ENCODE measurements around the gene TSHZ2.

TSHZ2 gene

DNA sequence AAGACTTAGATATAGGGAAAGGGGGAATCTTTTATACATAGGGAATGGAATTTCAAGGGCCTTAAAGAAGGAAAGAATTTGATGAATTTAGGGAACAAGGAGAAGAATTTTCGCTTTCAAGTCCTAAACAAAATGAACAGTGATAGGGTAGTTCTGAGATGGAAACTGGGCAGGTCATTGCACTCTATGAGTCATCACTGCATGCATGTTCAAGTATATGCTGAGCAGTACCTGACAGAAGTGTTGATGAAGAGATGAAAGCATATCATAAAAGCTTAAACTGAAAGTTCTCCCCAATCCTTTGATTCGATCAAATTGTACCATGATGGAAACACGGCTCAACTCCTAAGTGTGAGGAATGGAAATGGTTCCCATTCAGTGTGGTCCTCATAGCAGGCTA, 271.0 kb downstream of the TSHZ2 start:
- DNase-seq (ENCODE audit: low read depth in 2 of 2): no peak

DNA sequence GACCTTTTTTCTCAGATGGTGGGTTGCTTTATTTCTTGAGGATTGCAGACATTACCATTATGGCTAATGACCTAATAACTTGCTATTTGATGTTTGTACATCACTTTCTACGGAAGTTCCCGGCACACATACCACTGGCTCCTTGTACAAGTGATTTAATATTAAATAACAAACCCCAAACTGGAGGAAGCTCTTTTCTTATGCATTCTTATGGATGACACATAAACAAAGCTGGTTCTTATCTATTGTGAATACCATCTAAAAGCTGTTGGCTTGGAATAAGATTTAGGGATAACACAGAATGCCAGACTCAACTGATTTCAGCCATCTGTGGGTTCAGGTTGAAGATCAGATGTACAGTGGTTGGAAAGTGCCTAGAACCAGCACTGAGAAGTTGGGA, 272.6 kb downstream of the TSHZ2 start:
- DNase-seq (ENCODE audit: low read depth in 2 of 2): no peak

DNA sequence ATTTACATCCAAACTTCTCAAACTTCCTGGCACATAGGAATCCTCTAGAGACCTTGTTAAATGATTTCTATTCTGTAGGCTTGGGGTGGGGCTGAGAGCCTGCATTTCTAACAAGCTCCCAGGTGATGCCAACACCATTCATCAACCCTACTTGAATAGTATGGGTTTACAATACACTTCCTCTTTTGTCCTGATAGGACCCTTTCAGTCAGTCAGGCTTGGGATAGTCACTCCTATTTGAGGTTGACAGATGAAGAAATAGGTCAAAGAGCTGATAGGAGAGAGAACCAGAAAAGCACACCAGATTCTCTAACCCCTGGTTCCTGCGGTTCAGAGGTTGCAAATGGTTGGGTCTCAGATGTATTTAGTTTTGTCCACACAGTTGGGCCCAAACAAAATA, 273.4 kb downstream of the TSHZ2 start:
- no peak for DNase-seq (ENCODE audit: low read depth in 2 of 2)

DNA sequence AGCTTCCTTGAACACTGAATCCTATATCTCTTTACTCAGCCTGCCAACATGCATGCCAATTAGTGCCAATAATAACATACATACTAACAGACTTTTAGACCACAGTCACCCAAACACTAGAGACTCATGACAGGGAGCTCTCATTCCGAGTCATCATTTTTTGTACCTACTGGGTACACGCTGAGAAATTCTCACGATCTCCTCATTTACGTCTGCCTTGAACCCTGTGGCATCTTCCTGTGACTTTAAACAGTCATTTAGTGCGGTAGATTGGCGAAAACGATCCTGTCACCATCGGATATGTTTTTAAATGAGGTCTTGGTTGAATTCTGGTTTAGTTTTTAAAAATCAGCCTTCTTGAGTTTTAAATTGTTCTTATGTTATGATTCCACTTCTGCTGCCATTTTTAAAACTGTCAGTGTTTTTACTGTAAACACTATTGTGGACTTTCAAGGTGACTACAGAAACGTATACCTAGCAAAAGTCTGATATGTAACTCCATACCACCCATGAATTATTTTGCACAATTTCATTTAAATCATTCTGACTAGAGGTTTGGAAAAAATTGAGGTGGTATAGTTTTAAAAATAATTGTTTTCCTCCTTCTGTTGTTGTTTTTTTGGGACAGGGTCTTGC, 275.4 kb downstream of the TSHZ2 start:
- no peak for DNase-seq (ENCODE audit: low read depth in 2 of 2)

DNA sequence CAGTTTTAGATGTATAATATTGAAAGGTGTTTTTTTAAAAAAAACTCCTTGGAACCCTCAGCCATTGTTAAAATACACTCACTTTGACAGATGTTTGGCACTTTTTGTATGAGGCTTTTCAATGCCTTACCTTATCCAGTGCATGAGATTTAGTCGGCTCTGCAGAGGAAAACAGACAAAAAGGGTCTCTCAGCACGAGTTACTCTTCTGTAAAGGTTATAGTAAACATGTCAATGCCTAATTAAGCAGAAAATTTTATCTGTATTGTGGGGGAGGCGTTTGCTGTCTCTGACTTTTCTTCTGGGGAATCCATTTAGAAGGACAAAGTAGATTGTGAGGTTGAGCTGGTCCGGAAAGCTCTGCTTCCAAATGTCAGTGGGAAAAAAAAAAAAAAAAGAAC, 278.3 kb downstream of the TSHZ2 start:
- DNase-seq (ENCODE audit: low read depth in 2 of 2): no peak

DNA sequence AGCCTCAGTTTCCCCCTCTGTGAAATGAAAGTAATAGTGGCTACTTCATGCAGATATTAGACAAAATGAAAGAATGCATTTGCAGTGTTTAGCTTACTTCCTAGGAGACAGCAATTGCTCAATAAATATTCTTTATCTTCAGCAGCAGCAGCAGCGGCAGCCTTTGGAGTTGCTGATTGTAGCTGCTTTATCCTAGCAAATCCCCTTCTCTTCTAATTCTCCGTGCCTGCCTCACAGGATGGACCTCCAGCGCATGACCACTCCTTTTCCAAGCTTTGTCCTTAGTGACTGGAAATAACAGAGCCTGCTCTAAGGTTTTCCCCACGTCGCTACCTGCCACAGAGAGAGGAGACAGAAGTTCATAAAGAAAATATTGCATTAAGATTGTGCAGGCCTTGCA, 279.8 kb downstream of the TSHZ2 start:
- no peak for DNase-seq (ENCODE audit: low read depth in 2 of 2)

DNA sequence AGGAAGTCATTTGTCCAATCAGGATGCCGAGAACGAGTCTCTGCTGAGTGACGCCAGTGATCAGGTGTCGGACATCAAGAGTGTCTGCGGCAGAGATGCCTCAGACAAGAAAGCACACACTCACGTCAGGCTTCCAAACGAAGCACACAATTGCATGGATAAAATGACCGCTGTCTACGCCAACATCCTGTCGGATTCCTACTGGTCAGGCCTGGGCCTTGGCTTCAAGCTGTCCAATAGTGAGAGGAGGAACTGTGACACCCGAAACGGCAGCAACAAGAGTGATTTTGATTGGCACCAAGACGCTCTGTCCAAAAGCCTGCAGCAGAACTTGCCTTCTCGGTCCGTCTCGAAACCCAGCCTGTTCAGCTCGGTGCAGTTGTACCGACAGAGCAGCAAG, 281.5 kb downstream of the TSHZ2 start:
- DNase-seq (ENCODE audit: low read depth in 2 of 2): no peak

DNA sequence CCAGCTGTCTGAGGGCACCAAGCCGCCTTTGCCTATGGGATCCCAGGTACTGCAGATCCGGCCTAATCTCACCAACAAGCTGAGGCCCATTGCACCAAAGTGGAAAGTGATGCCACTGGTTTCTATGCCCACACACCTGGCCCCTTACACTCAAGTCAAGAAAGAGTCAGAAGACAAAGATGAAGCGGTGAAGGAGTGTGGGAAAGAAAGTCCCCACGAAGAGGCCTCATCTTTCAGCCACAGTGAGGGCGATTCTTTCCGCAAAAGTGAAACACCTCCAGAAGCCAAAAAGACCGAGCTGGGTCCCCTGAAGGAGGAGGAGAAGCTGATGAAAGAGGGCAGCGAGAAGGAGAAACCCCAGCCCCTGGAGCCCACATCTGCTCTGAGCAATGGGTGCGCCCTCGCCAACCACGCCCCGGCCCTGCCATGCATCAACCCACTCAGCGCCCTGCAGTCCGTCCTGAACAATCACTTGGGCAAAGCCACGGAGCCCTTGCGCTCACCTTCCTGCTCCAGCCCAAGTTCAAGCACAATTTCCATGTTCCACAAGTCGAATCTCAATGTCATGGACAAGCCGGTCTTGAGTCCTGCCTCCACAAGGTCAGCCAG, 283.0 kb downstream of the TSHZ2 start:
- no peak for DNase-seq (ENCODE audit: low read depth in 2 of 2)

DNA sequence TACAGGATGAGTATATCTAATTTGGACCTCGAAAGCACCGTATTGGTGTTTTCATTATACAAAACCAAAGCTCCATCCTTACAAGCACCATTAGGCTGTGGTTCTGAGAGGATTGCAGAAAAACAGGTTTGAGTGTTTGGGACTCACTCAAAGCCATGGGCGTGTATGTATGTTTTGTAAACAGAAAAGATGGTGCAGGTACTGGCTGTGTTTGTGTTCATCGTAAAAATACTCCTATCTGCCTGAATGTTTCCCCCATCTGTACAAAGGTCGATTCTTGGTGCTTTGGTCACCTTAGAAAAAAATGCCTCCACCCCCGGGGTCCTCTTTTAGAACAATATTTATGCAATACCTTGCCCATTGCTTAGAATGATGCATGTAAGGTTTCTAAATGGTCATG, 286.6 kb downstream of the TSHZ2 start:
- no peak for DNase-seq (ENCODE audit: low read depth in 2 of 2)

DNA sequence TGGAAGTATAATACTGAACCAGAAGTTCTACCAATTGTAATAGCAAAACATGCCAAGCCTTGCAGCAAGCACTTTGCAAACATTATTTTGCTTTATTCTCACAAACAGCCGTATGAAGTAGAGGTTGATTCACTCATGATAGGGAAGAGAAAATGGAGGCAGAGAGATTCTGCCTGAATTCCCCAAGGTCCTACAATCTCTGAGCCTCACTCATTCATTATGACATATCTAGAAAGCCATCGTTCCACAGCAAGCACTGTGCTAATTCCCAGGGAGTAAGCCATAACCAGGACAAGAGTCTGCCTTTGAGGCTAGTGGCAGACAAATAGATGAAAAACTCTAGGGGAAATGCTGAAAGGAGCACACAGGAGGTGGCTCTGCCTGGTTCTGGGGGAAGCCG, 288.0 kb downstream of the TSHZ2 start:
- DNase-seq (ENCODE audit: low read depth in 2 of 2): no peak

DNA sequence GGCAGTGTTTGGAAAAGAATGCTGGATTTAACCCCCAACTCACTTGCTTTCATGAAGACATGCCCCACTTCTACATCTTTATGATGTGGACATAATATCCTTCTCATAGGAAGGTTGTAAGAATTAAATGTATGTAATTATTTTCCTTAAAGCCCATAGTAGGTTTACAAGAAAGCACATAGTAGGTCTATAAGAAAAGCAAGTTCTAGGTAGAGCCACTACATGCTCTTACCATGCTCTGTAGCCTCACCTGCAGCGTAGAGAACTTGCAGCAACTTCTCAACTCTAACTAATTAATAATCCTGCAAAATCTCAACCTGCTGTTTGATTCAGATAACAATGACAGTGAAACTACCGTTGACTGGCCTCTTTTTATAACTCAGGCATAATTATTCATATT, 288.4 kb downstream of the TSHZ2 start:
- no peak for DNase-seq (ENCODE audit: low read depth in 2 of 2)

DNA sequence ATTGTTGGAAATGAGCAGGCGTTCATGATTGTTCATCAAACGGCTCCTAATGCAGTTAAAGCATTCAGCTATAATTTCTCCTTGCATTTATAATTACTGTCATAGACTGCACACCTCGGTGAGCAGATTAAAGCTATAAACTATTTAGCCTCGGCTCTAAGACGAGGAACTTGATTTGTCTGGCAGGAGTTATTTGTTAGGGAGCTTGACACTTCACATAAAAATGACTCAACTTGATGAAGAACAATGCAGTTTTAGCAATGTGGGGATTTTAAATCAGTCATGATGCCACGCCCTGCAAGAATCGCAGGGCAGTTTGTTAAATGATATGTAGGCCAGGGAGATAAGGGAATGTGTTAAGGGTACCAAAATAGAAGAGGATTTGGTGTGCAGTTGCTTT, 290.2 kb downstream of the TSHZ2 start:
- no peak for DNase-seq (ENCODE audit: low read depth in 2 of 2)

DNA sequence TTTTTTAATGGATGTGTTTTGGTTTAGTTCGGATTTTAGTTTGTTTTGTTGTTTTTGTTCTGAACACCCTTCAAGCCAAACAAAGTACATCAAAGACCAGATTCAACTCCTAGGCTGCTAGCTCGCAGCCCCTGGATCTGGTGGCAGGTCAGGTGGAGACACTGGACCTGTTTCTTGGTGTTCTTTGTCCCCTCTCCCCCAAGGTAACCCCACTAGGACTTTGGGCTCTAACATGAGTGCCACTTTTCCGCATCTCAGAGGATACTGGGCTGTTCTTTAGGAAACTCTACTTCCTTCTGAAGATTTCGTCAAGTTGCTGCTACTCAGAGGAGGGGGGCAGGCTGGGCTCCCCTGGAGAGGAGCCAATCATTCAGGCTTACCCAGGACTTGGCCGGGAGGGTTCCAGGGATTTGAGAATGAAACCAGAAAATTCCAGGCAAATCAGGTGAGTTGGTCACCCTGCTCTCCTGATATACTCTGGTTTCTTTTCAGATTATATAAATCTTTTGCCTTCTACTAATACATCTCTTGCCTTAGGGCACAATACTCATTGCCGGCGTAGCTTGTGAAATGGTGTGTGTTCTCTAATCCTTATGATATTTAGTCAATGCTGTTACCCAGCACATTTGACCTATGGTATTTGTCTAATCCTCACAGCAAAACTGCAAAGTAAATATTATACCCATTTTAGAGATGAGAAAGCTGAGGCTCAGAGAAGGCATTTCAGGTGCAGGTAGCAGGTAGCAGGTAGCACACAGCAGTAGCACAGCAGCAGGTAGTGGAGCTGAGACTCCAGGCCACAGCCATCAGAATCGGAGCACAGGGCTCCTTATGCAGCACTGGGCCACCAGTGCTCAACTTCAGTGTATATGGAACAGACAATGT, 291.6 kb downstream of the TSHZ2 start:
- DNase-seq (ENCODE audit: low read depth in 2 of 2): no peak

DNA sequence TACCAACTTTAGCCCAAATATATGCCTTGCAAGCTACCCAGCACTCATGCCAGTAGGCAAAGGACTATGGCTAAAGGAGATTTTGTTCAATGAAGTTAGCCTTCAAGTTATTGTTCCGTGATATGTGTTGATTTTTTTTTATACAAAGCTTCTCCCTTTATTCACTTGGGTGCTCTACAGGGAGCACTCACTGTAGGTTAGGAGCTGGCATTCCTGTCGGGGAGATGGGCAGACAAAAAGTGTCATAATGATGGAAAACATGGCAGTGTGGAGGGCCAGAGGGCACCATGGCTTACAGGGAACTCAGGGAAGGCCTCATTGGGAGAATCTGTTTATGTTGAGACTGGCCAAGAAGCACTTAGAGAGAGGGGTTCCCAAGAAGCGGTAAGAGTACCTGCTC, 292.4 kb downstream of the TSHZ2 start:
- DNase-seq (ENCODE audit: low read depth in 2 of 2): no peak

DNA sequence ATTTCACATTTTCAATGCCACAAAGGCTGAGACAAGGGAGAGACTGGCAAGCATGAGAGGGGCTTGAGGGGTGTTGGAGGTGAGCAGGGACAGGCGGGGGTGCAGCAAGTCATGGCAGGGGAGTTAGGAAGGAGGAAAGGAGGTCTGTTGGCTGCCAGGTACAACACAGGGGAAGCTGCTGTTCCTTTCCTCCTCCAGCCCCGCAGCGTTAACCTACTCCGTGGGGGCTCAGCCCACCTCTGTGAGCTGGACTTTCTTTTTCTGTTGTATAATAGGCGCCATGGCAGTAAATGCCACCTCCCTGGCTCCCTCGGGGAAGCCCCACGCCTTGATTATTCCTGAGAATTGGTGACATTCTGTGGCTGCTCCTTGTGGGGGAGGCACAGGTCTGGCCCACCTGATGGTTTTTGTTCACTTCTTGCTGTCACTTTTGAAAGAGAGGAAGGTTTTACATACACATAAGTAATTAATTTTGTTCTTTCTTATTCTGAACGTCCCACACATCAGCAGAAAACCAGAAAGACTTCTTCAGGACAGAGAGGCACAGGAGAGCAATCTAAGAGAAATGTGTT, 293.2 kb downstream of the TSHZ2 start:
- no peak for DNase-seq (ENCODE audit: low read depth in 2 of 2)

DNA sequence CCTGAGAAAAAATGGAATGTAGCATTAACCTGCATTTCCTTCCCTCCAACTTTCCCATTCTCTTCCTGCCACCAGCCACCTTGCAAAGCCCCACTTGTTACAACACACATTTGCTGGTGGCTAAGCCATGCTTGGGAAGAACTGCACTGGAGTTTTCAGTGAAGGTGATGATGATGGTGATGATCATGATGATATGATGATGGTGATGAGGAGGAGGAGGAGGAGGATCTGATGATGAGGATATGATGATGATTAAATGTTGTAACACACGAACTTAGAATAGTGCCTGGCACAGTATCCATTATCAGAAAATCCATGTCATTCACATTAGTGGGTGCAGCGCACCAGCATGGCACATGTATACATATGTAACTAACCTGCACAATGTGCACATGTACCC, 297.2 kb downstream of the TSHZ2 start:
- no peak for DNase-seq (ENCODE audit: low read depth in 2 of 2)

DNA sequence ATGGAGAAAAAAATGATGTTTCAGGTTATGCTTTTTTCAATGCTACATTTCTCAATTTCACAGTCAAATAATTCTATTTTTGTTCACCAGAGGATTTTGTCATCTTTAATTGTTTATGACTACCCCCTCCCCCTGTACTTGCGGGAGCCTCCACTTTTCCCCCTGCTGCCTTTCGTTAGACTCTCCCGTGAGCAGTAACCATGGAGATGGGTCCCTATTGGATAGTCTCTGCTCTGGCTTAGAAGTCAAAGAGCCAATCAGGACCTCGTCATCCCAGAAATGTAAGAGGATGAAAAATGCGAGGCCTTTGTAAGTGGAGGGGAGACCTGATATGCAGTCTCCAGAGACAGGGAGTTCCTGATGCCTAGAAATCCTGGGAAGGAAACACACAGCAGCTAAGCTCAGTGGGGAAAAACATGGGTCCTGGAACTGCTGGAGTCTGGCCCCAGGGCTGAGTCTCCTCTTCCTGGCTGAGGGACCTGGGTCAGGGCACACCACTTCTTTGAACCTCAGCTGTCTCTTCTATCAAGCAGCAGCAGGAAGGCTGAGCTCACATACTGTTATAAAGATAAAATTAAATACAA, 298.7 kb downstream of the TSHZ2 start:
- no peak for DNase-seq (ENCODE audit: low read depth in 2 of 2)

DNA sequence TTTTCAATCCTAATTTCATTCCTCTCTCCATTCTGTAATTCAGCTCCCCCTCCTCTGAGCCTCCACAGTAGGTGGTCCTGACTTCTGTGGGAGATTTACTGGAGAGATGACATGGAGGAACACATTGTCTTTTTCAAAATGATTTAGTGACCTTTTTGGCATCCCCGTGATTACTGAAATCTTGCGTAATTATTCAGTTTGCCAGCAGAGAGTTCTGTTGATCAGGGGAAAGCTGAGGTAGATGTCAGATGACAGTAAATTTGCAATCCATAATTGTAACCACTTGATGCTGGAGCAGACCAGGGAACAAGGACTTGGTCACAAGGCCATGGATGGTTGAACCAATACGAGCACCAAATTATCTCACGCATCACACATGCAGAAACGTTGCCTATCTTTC, 302.2 kb downstream of the TSHZ2 start:
- no peak for DNase-seq (ENCODE audit: low read depth in 2 of 2)

DNA sequence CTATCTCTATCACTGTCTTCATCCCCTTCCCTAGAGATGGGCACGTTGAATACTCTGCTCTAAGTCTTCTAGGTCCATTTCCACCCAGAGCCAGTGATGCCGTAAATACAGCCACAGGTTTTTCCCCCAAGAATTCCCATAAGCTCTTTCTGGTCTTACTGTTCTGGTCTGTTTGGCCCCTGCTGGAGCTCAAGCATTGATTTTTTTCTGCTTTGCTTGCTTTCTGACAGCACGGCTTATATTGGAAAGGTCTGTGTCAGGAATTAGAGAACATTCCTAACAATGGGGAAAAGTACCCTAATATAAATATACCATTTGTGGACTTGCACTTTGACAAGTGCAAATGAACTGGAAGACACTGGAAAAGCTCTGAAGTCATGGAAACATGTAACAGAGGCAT, 302.6 kb downstream of the TSHZ2 start:
- DNase-seq (ENCODE audit: low read depth in 2 of 2): no peak

DNA sequence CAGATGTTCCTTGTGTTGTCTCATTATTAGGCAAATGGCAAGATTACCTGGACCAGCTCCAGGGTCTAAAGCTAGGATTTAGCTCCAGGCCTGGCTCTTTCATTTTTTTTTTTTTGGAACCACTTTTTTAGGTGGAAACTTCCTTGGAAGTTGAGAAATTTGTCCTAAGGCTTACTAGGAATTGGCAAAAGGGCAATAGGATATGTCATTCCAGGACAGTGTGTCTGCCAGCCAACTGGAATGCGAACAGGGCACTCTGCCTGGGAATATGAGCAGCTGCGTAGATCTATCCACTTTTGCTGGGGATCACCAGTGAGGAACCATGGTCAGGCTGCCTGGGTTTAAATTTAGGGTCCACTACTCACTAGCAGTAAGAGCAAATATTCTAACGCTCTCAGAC, 304.0 kb downstream of the TSHZ2 start:
- no peak for DNase-seq (ENCODE audit: low read depth in 2 of 2)

DNA sequence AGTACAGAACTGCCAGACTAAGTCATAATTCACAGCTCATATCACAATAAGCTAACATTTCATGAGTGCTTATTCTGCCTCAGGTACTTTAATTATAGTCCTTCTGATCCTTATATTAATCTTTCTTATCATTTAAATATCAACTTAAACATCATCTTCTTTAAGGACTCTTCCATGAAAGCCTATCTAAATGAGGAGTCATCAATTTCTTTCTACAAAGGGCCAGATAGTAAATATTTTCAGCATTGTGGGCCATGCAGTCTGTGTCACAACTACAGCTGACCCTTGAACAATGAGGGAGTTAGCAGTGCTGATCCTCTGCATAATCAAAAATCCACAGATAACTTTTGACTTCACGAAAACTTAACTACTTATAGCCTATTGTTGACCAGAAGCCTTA, 306.4 kb downstream of the TSHZ2 start:
- no peak for DNase-seq (ENCODE audit: low read depth in 2 of 2)

DNA sequence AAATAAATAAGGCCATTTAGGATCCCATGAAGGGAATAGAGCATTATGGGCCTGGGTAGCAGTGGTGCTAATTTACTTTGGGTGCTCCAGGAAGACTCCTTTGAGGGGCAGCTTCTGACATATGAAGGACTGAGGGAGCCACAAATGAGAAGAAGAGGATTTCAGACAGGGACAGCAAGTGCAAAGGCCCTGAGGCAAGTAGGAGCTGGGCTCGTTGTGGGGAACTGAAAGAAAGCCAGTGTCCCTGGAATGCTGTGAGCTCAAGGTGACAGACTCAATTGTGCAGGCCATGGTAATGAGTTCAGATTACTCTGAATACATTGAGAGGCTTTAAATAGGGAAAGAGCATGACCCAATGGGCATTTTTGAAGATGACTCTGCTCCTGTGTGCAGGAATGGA, 307.6 kb downstream of the TSHZ2 start:
- DNase-seq (ENCODE audit: low read depth in 2 of 2): no peak
